DMS 273 (cell line): ENCODE results near the gene ADD2.

Experiments
- DNase-seq: peaks from one replicate; lab custom pipeline; 2025; ENCODE audit not compliant: unreplicated experiment; lab: John Stamatoyannopoulos, UW

Gene ADD2

GRCh38 chr2:70789304-70790135 lies 21.5 kb upstream of the ADD2 start:
- DNase-seq = peak; percentile 91

GRCh38 chr2:70785137-70785911 lies 17.3 kb upstream of the ADD2 start:
- DNase-seq = peak; percentile 87

DNA sequence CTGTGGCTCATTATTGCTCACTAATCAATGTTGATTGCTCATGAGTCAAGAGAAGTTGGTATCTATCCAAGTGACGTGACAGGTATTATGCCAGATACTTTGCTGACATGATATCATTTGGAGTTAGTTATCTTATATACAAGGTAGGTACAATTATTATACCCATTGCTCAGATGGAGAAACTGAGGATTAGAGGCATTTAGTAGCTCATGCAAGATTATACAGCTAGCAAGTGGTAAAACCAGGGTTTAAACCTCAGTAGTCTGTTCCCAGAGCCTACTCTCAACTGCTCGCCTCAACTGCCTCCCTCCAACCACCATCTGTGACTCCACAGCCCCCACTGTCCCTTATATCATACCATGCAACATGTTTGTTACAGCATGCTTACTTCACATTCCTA lies 16.3 kb upstream of the ADD2 start:
- no peak for DNase-seq

DNA sequence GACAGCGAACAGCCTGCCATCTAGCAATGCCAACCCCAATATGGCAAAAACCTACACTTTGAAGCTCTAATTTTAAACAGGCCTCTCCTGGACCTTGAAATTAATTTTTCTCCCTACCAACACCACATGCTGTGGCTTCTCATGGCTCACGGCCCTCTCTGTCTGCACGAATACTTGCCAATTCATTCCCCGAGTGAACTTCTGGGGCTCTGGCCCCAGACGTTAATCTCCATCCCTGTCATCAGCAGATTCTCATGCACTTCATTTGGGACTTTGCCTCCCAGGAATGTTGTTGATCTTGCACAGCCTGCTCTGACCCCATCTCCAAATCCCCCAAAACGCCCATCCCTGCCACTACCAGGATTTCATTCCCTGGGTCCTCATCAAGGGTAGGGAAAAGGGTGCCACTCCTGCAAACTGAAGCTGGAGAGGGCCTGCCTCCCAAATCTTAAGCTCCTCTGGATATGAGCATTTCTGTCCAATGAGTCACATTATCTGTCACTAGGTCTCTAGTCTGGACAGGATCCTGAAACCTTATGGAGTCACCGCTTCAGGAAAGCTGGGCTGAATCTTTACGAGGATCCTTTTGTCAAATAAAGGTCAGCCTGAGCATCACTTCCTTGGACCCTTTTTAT lies 12.0 kb upstream of the ADD2 start:
- no peak for DNase-seq

DNA sequence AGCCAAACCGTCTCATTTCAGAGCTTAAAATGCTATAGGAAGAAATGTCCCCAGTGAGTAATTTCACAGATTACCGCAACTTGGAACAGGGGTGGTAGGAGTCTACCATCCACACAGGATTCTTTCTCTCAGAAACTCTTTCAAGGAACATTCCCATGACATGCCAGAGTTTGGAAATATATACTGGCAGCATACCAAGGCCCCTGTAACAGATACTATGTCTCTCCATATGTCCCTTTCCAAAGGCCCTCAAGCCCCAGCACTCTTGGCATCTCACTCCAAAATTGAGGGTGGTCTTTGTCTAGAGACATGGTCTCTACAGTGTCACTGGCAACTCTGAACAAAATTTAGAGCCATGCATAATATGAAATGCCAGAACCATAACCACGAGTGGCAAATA lies 11.5 kb upstream of the ADD2 start:
- peak; percentile 20 for DNase-seq

GRCh38 chr2:70778676-70779075 lies 10.7 kb upstream of the ADD2 start:
- DNase-seq = no peak

DNA sequence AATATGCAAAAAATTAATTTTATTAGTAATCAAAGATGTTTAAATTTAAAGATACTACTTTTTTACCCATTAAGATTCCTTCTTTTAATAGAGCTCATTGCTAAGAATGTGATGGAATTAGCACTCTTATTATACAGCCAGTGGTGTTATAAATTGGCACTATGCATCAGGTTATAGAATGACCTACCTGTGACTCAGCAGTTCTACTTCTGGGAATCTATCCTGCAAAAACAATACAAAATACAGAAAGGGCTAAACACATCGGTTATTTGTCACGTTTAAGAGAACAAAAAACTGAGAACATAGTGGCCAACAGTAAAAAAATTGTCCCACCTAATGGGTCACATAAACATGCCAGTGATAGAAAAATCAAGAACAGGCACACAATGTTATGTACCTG lies 9.4 kb upstream of the ADD2 start:
- DNase-seq = no peak

DNA sequence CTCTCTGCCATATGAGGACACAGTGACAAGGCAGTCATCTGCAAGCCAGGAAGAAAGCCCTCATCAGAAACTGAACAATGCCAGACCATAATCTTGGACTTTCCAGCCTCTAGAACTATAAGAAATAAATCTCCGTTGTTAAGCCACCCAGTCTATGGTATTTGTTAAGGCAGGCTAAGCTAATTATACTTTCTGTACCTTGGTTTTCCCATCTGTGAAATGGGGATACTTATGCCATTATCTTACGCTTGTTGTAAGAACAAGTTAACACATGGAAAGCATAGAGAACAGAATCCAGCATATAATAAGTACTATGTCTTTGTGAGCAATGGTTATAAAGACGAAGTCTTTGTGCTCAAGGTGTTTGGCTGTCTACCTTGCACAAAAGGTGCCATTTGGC lies 8.3 kb upstream of the ADD2 start:
- no peak for DNase-seq

DNA sequence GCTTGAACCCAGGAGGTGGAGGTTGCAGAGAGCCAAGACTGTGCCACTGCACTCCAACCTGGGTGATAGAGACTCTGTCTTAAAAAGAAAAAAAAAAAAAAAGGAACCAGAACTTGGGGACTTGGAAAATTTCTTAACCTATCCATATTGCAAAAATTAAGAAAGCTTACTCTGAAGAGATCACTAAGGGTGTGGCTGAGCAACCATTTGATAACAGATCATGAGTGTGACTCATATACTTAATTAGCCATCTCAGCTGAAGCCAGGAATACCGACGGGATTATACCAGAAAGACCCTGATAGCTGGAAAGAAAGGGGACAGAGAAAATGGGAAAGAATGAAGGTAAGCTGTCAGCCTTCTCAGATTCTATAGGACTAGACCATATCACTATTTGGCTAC lies 7.1 kb upstream of the ADD2 start:
- no peak for DNase-seq

GRCh38 chr2:70772486-70773155 lies 4.6 kb upstream of the ADD2 start:
- DNase-seq = no peak

DNA sequence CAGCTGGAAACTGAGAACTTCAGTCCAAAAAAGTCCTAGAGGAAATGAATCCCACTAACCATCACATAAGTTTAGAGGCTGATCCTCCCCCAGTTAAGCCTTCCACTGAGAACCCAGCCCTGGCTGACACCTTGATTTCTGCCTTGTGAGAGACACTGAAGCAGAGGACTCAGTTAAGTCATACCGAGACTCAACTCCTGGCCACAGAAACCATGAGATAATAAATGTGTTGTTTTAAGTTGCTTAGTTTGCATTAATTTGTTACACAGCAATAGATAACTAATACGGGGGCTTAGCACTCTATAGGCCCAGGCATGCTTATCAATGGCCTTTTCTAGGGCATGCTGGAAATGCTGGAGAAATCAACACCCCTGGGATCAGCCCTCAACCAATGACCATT lies 3.4 kb upstream of the ADD2 start:
- no peak for DNase-seq

DNA sequence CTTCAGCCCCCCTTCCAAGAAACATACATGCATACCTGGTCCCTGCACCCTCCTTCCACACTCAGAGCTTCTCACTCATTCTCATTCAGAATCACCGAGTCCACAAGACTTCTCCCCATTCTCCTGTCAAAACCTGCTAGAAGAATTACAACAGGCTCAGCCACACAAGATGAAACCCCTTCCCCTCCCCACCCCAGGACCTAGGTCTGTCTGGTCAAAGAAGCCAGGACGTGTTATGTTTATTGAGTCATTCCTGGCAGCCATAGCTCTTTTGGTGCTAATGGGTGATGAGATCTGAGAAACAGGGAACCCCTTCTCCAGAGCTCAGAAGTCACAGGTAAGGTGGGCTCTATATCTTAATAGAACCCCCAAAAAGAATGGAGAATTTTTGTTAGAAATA lies 1.4 kb upstream of the ADD2 start:
- no peak for DNase-seq

DNA sequence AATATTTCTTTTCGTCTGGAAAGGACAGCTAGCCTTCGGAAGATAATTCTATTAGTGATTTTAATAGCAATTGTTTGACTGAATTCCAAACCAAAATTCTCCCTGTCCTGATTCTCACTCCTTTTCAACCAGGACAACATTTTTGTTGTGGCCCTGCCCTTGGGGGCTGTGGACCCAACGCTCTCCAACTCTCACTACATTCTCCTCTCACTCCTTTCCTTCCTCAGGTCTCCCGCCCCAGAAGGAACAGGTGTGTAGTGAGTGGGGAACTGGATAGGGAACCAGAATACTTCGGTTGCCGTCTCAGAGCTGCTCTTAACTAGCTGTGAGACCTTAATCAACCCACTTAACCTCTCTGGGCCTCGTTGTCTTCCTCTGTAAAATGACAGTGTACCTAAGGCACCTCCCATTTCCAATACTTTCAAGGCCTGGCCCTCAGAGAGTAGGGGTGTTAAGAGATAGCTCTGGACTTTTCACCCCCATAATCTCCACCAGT lies 638 bp upstream of the ADD2 start:
- no peak for DNase-seq

DNA sequence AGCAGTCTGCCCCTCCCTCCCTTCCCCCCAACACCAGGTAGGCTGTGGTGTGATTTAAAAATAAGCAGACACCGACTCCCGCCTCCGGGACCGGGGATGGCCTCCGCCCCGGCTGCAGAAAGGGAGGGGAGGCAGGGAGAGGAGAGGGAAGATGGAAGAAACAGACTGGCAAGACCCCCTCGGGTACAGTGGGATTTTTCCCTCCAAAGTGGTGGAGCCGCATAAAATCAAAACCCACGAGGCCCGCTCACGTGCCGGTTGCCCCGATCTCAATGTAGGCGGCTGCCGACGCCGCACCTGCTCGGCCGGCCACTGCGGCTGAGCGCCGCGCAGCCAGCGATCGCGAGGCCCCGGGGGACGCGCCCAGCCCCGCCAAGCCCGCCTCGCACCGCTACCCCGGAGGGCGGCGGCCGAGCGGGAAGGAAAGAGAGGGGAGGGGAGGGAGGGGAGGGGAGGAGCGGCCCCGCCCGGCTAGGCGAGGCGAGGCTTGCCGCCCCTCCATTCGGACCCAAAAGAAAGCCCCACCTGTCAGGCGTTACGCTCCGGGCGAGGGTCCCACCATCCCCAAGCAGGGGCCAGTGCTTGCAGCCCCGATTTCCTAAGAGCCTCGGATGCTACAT lies 811 bp downstream of the ADD2 start:
- DNase-seq = peak; percentile 83

DNA sequence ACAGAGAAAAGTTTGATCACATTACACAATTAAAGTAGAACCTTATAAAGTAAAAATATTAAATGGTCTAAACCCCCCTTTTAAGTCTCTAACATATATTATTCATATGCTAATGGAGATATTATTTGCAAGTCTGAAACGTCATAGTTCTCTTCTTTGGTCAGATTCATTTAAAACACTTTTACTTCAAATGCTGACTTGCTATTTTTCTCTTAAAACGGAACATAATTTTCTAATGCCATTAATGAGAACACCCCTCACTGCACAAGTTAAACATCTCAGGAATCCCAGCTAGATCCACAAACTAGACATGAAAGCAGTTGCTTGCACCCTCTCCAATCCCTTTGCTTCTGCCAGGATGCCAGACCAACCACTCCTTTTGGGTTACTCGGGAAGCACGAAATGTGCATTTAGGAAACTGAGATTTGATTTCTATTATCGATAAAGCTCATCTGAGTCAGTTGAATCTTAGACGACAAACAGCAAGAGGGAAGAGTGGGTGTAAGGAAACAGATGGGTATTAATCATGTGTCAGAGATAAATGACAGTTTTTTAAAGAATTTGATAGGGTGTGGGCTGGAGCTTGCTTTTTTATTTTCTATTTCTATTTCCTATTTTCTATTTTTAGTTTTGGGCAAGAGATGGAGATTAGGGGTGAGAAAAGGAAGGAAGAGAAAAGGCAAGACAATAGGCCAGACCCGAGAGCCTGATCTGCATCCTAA lies 1.5 kb downstream of the ADD2 start:
- peak; percentile 50 for DNase-seq

DNA sequence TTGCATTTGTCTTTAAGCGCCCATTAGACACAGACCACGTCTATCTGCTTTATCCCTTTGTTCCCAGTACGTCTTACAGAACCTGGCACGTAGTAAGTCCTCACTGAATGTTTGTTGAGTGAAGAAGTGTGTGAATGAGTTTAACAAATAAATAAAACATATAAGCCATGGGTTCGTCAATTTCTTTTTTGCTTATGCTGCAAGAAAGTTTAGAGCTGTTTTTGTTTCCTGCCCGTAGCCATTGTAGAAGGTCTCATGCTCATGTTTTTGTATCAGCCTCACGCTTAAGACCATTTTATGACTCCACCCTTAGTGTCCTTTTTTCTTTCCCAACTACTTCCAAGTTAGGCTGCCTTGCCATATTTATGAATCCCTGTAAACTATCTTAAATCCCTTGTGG lies 2.5 kb downstream of the ADD2 start:
- DNase-seq = no peak

GRCh38 chr2:70759446-70759845 lies 8.6 kb downstream of the ADD2 start:
- DNase-seq = no peak

GRCh38 chr2:70757966-70758365 lies 10.0 kb downstream of the ADD2 start:
- no peak for DNase-seq

DNA sequence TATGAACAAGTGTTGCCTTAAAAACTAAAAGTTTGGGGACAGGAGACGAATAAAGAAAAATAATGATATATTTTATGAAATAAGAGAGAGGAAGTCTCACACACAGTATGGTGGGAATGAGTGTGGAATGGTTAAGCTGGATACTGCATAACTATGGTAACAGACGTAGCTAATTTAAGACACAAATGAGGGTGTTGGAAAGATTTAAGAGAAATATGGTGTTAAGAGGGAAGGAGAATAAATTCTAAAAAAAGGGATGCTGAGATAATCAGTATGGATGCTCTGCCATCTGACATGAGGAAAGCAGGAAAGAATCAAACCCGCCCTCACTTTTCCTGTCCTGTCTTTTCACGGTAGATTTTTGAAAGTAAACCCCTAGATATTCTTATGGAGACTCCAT lies 10.6 kb downstream of the ADD2 start:
- no peak for DNase-seq

DNA sequence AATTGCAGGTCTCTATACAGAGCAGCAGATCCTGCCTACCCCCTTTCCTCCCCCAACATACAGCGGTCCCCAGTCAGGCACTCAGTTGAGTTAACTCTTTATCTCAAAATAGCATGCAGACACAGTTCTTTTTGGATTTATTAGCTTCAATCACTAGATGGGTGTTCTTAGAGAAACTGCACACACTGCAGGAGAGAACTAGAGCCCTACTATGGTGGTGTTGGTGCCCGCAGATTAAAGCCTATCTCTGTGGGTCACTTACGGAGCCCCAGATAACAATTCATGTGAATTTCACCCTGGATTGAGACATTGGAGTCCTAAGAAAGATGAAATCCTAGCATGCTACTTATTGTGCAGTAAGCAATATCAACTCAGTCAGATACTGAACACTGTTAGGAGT lies 11.9 kb downstream of the ADD2 start:
- DNase-seq = no peak
